Hepatocyte (in vitro differentiated cells): ENCODE results near the gene ZSCAN16. TPM values are rescaled to one million over a fixed set of nuclear protein-coding genes. Genes with fewer than 3 reads are reported as not detected.

Source experiments
- DNase-seq: peaks from one replicate; pipeline ENCODE4 v3.0.0-alpha.2; 2016; ENCODE audit warnings: low spot score
- H2AFZ ChIP-seq: fragments of 200-600 bp; sonication (generic); 2 replicates; pipeline ENCODE4 v1.6.0; 2016; ENCODE audit warnings: antibody characterized with exemption, mild to moderate bottlenecking
- H3K27ac ChIP-seq: fragments of 200-600 bp; sonication (generic); 2 replicates; pipeline ENCODE4 v1.5.1; 2016; ENCODE audit warnings: mild to moderate bottlenecking
- H3K27me3 ChIP-seq: fragments of 200-600 bp; sonication (generic); 2 replicates; pipeline ENCODE4 v1.6.1; 2016
- H3K36me3 ChIP-seq: fragments of 200-600 bp; sonication (generic); replicated peaks from 2 replicates; pipeline ENCODE4 v1.5.1; 2016; ENCODE audit warnings: low read depth; ENCODE audit not compliant: insufficient read depth
- H3K4me1 ChIP-seq: fragments of 200-600 bp; sonication (generic); 2 replicates; pipeline ENCODE4 v1.5.1; 2016; ENCODE audit warnings: mild to moderate bottlenecking, moderate library complexity; ENCODE audit not compliant: insufficient read depth
- H3K4me2 ChIP-seq: fragments of 200-600 bp; sonication (generic); 2 replicates; pipeline ENCODE4 v1.6.0; 2016
- H3K4me3 ChIP-seq: fragments of 200-600 bp; sonication (generic); 2 replicates; pipeline ENCODE4 v1.5.1; 2016; ENCODE audit warnings: mild to moderate bottlenecking
- H3K79me2 ChIP-seq: fragments of 200-600 bp; sonication (generic); 2 replicates; pipeline ENCODE4 v1.6.0; 2017; ENCODE audit warnings: mild to moderate bottlenecking
- H3K9me2 ChIP-seq: fragments of 200-600 bp; sonication (generic); replicated peaks from 2 replicates; pipeline ENCODE4 v1.6.0; 2017; ENCODE audit warnings: mild to moderate bottlenecking; ENCODE audit not compliant: insufficient read depth
- H3K9me3 ChIP-seq: fragments of 200-600 bp; sonication (generic); 2 replicates; pipeline ENCODE4 v1.5.1; 2016; ENCODE audit warnings: low read depth, mild to moderate bottlenecking
- H4K20me1 ChIP-seq: fragments of 200-600 bp; sonication (generic); 2 replicates; pipeline ENCODE4 v1.6.0; 2016; ENCODE audit warnings: mild to moderate bottlenecking; ENCODE audit not compliant: insufficient read depth, poor library complexity, severe bottlenecking
- EZH2 ChIP-seq: fragments of 200-600 bp; sonication (generic); IDR thresholded peaks from 2 replicates; pipeline ENCODE4 v1.6.1; 2016; ENCODE audit warnings: antibody characterized with exemption, mild to moderate bottlenecking, borderline replicate concordance
- EZH2phosphoT487 ChIP-seq: fragments of 200-600 bp; sonication (generic); IDR thresholded peaks from one replicate; pipeline ENCODE4 v1.6.1; 2018; ENCODE audit warnings: antibody characterized with exemption, mild to moderate bottlenecking, low read depth, moderate library complexity; ENCODE audit not compliant: unreplicated experiment, severe bottlenecking
- WGBS: methylation state at CpG from one replicate; pipeline ENCODE4 v1.1.6; 2016; ENCODE audit warnings: low lambda C conversion rate; ENCODE audit errors: missing lambda C conversion rate; 5-methylcytosine and 5-hydroxymethylcytosine counted together
- polyA plus RNA-seq: library from polyadenylated mRNA; unstranded; fragments of >200 nt; fragmentation: Nextera tagmentation; extraction: Ambion mirVana; gene quantifications from 2 replicates; pipeline ENCODE4 v1.2.1, GENCODE V29; 2016
- total RNA-seq: library from RNA; depleted of rRNA; stranded (reverse); fragments of >200 nt; gene quantifications from 2 replicates; pipeline ENCODE4 v1.2.3, GENCODE V29; 2014
- TF ChIP-seq, protein P1 (sequence below): fragments of 200-600 bp; sonication (generic); IDR thresholded peaks from 2 replicates; pipeline ENCODE4 v1.5.1; 2016; ENCODE audit warnings: antibody characterized with exemption, mild to moderate bottlenecking; ENCODE audit not compliant: poor library complexity

ZSCAN16 gene
- total and polyA plus RNA-seq, 2 experiments from 2014 or later = 4.3 to 6.7 TPM

GRCh38 chr6:28135393-28135792, 11.0 kb downstream of the ZSCAN16 start:
- no peak overlapping the region for H3K27ac ChIP-seq
- H3K36me3 ChIP-seq = no peaks in the 10 kb centered on the region
- H3K9me3 ChIP-seq = no peaks in the 10 kb centered on the region
- 30% methylated on average over 3 of the region's 3 CpGs for WGBS
- peaks cover 59% of the 10 kb centered on the region for H3K79me2 ChIP-seq
- no peak for DNase-seq
- no peaks in the 10 kb centered on the region for H3K9me2 ChIP-seq
- peak overlapping the region; percentile 86 for H3K4me2 ChIP-seq
- H2AFZ ChIP-seq = no peak overlapping the region
- TF ChIP-seq, protein P1, sequence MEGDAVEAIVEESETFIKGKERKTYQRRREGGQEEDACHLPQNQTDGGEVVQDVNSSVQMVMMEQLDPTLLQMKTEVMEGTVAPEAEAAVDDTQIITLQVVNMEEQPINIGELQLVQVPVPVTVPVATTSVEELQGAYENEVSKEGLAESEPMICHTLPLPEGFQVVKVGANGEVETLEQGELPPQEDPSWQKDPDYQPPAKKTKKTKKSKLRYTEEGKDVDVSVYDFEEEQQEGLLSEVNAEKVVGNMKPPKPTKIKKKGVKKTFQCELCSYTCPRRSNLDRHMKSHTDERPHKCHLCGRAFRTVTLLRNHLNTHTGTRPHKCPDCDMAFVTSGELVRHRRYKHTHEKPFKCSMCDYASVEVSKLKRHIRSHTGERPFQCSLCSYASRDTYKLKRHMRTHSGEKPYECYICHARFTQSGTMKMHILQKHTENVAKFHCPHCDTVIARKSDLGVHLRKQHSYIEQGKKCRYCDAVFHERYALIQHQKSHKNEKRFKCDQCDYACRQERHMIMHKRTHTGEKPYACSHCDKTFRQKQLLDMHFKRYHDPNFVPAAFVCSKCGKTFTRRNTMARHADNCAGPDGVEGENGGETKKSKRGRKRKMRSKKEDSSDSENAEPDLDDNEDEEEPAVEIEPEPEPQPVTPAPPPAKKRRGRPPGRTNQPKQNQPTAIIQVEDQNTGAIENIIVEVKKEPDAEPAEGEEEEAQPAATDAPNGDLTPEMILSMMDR = no peak
- TF ChIP-seq EZH2 = no peak
- no peak for TF ChIP-seq EZH2phosphoT487
- no peak overlapping the region for H3K4me3 ChIP-seq
- no peaks in the 10 kb centered on the region for H3K27me3 ChIP-seq
- H4K20me1 ChIP-seq = no peaks in the 10 kb centered on the region
- H3K4me1 ChIP-seq = peaks cover 8% of the 10 kb centered on the region

DNA sequence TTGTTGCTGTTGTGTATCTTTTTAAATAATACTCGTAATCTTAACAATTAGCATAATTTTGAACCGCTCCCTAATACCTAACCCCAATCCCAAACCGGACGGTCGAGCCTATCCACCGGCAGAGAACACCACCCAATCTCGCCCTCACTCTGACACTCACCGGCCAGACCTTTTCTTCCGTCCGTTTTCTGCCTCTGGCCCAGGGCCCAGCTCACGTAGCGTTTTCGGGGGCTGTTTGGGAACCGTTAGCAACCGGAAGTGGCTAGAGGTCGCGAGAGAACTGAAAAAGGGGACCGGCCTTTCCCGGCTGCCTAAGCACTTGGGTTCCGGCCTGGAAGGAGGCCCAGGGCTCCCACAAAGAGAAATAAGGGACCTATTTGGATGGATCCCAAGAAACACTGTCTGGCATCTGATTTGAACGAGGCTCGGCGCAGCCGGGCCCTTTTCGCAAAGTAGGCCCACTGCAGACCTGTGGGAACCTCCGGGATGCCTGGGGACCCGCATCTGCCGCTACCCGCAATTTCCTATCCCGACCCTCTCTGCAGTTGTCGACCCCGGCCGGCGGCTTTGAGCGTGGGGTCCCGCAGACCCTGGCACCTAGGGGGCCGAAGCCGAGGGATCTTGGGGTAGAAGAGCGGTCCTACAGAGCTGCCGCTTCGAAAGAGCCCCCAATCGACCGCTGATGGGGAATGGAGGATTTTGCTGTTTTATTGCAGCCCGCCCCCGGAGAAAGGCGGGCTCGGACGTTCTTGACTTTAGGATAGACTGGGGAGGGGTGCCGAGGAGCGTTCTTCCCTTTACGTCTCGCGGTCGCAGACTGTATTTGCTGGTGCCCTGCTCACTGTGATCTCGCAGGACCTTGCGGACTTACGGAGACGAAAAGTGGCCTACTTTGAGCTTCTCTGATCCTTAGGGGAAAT, 12.4 kb downstream of the ZSCAN16 start:
- peak overlapping the region; percentile 90 for H3K27ac ChIP-seq
- peak overlapping the region; percentile 86 for H3K4me2 ChIP-seq
- peak overlapping the region; percentile 76 for H3K4me3 ChIP-seq
- peaks cover 8% of the 10 kb centered on the region for H3K4me1 ChIP-seq
- H3K9me2 ChIP-seq = no peaks in the 10 kb centered on the region
- H3K27me3 ChIP-seq = no peaks in the 10 kb centered on the region
- no peaks in the 10 kb centered on the region for H4K20me1 ChIP-seq
- peak; percentile 93 for DNase-seq
- no peaks in the 10 kb centered on the region for H3K36me3 ChIP-seq
- WGBS = under 1% methylated on average over 58 of the region's 58 CpGs
- TF ChIP-seq, protein P1 = no peak
- TF ChIP-seq EZH2 (no peak), EZH2phosphoT487 (no peak)
- peaks cover 45% of the 10 kb centered on the region for H3K79me2 ChIP-seq
- H3K9me3 ChIP-seq = no peaks in the 10 kb centered on the region
- peak overlapping the region; percentile 99 for H2AFZ ChIP-seq

GRCh38 chr6:28137505-28137981, 13.1 kb downstream of the ZSCAN16 start:
- H3K4me2 ChIP-seq = peak overlapping the region; percentile 86
- DNase-seq = peak; percentile 25
- no peaks in the 10 kb centered on the region for H3K9me3 ChIP-seq
- H3K4me1 ChIP-seq = peaks cover 8% of the 10 kb centered on the region
- H4K20me1 ChIP-seq = no peaks in the 10 kb centered on the region
- peak overlapping the region; percentile 76 for H3K4me3 ChIP-seq
- H2AFZ ChIP-seq = peak overlapping the region; percentile 99
- H3K9me2 ChIP-seq = no peaks in the 10 kb centered on the region
- no peaks in the 10 kb centered on the region for H3K36me3 ChIP-seq
- H3K79me2 ChIP-seq = peaks cover 45% of the 10 kb centered on the region
- H3K27ac ChIP-seq = peak overlapping the region; percentile 90
- H3K27me3 ChIP-seq = no peaks in the 10 kb centered on the region
- 8% methylated on average over 6 of the region's 6 CpGs for WGBS
- no peak for TF ChIP-seq EZH2phosphoT487
- TF ChIP-seq, protein P1 = no peak
- no peak for TF ChIP-seq EZH2
